Right cardiac atrium (tissue), 5 donors: ENCODE measurements around the gene FLII. TPM values are rescaled to one million over a fixed set of nuclear protein-coding genes. Genes with fewer than 3 reads are reported as not detected.

ENCODE experiments used
- ATAC-seq, 2 donors: fragments of 200-7000 bp; cut with Tn5 transposase; one replicate each; pipeline versions ENCODE4 v1.8.0 to v1.9.1; 2020; ENCODE audit warnings: moderate library complexity in 2 of 2, mild to moderate bottlenecking in 1 of 2
- DNase-seq, 3 donors: peaks; one replicate each; pipeline ENCODE4 v3.0.0-alpha.2; 2020
- H3K27ac ChIP-seq: one replicate; pipeline ENCODE4 v1.5.1; 2013; ENCODE audit warnings: mild to moderate bottlenecking, low read length, control low read depth, moderate library complexity
- H3K27me3 ChIP-seq: one replicate; pipeline ENCODE4 v1.6.1; 2013; ENCODE audit not compliant: control insufficient read depth, insufficient read depth
- H3K4me1 ChIP-seq: one replicate; pipeline ENCODE4 v1.6.1; 2013; ENCODE audit warnings: low read length; ENCODE audit not compliant: control insufficient read depth, insufficient read depth
- H3K4me3 ChIP-seq: one replicate; pipeline ENCODE4 v1.5.1; 2013; ENCODE audit warnings: low read length, control low read depth
- H3K9me3 ChIP-seq: one replicate; pipeline ENCODE4 v1.6.1; 2013; ENCODE audit warnings: low read length; ENCODE audit not compliant: control insufficient read depth
- WGBS: extraction: QIAGEN DNeasy Blood & Tissue Kit; methylation state at CpG from one replicate; pipeline ENCODE4 v1.1.7; 2013; 5-methylcytosine and 5-hydroxymethylcytosine counted together
- intact Hi-C, 4 donors: fragments of 100-400 bp; cut with DNase I; formaldehyde crosslinking; loops; one replicate each; pipeline versions ENCODE4 v1.11.0 to v1.14.0; 2022 to 2023
- polyA plus RNA-seq: library from polyadenylated mRNA; stranded (reverse); fragments of 200-250 nt; gene quantifications from one replicate; pipeline ENCODE4 v1.2.3, GENCODE V29; 2013
- total RNA-seq, 4 donors: library from RNA; stranded (reverse); fragmentation: NEBNext Ultra II Directional; extraction: Animal tissue kit (Norgen Biotek cat#: 25700); gene quantifications; one replicate each; pipeline ENCODE4 v1.2.1, GENCODE V29; 2021
- donor health status: healthy with polysubstance abuse.
- donor health status: DM: no; HTN: yes; CAD: no.
- donor health status: DM: no; HTN: no; CAD: no.
- donor health status: DM: no; HTN: yes; CAD: no; lungs with severe emphysema.
- donor health status: DM: yes; HTN: yes; CAD: no.

The FLII gene
- total and polyA plus RNA-seq, 5 donors = 166 to 217 (median 186) TPM

GRCh38 chr17:18260332-18261145, 2.0 kb upstream of the FLII start, which contains the start of gene MIEF2:
MIEF2 (plus strand) TSS chr17:18260662; CDS start chr17:18262721, 2,059 bp downstream.
- WGBS = under 1% methylated on average over 72 of the region's 72 CpGs
- ATAC-seq (peak; percentile 91 to 92), DNase-seq (peak; percentile 96 to 99 (median 98))
- intact Hi-C loops = loop anchor here in 1 of 4 donors (10.0 kb wide), 1 partner anchor 56 kb away; no protein-coding TSS in a partner anchor
- H3K27me3 ChIP-seq = no peaks in the 10 kb centered on the region
- no peaks in the 10 kb centered on the region for H3K9me3 ChIP-seq
- peak within 1 kb of the TSS; percentile 66 for H3K4me3 ChIP-seq
- peaks cover 14% of the 10 kb centered on the region for H3K4me1 ChIP-seq
- H3K27ac ChIP-seq = peak within 1 kb of the TSS; percentile 86

GRCh38 chr17:18259621-18260331, 1.2 kb upstream of the FLII start:
- DNase-seq (peak in 2 of 3 donors; percentile 37 to 61), ATAC-seq (no peak)
- intact Hi-C loops = loop anchor here in 1 of 4 donors (10.0 kb wide), 1 partner anchor 55 kb away; no protein-coding TSS in a partner anchor
- H3K9me3 ChIP-seq = no peaks in the 10 kb centered on the region
- H3K4me1 ChIP-seq = peaks cover 14% of the 10 kb centered on the region
- H3K27ac ChIP-seq = peak overlapping the region; percentile 34
- H3K27me3 ChIP-seq = no peaks in the 10 kb centered on the region
- peak overlapping the region; percentile 1 for H3K4me3 ChIP-seq
- WGBS = 69% methylated on average over 22 of the region's 22 CpGs

GRCh38 chr17:18257982-18258355, 569 bp downstream of the FLII start:
- Histone ChIP-seq H3K4me1 (peaks cover 14% of the 10 kb centered on the region), H3K4me3 (peak overlapping the region; percentile 71), H3K27me3 (no peaks in the 10 kb centered on the region), H3K9me3 (no peaks in the 10 kb centered on the region), H3K27ac (peak overlapping the region; percentile 76)
- WGBS = under 1% methylated on average over 16 of the region's 16 CpGs
- peak; percentile 75 to 80 for ATAC-seq
- intact Hi-C loops = no loop called here
- DNase-seq = peak; percentile 85 to 91 (median 90)

GRCh38 chr17:18257268-18257981, 1.1 kb downstream of the FLII start:
- H3K4me1 ChIP-seq = peaks cover 14% of the 10 kb centered on the region
- H3K27ac ChIP-seq = peak overlapping the region; percentile 76
- peak; percentile 10 to 30 for ATAC-seq
- peak overlapping the region; percentile 71 for H3K4me3 ChIP-seq
- no peaks in the 10 kb centered on the region for H3K9me3 ChIP-seq
- intact Hi-C loops = no loop called here
- peak; percentile 71 to 85 (median 81) for DNase-seq
- H3K27me3 ChIP-seq = no peaks in the 10 kb centered on the region
- 23% methylated on average over 18 of the region's 18 CpGs for WGBS

GRCh38 chr17:18256776-18257175, 1.8 kb downstream of the FLII start:
- ATAC-seq (no peak), DNase-seq (peak in 1 of 3 donors; percentile 56)
- Histone ChIP-seq H3K4me3 (no peak overlapping the region), H3K9me3 (no peaks in the 10 kb centered on the region), H3K4me1 (peaks cover 8% of the 10 kb centered on the region), H3K27me3 (no peaks in the 10 kb centered on the region), H3K27ac (no peak overlapping the region)
- WGBS = 86% methylated on average over 7 of the region's 7 CpGs
- intact Hi-C loops = no loop called here

GRCh38 chr17:18256351-18256750, 2.2 kb downstream of the FLII start:
- H3K27me3 ChIP-seq = no peaks in the 10 kb centered on the region
- ATAC-seq = no peak
- peaks cover 4% of the 10 kb centered on the region for H3K4me1 ChIP-seq
- H3K9me3 ChIP-seq = no peaks in the 10 kb centered on the region
- 67% methylated on average over 11 of the region's 11 CpGs for WGBS
- H3K27ac ChIP-seq = no peak overlapping the region
- DNase-seq = peak in 2 of 3 donors; percentile 47 to 55
- intact Hi-C loops = no loop called here
- no peak overlapping the region for H3K4me3 ChIP-seq

GRCh38 chr17:18254888-18255649, 3.5 kb downstream of the FLII start:
- peak in 1 of 3 donors; percentile 20 for DNase-seq
- no peaks in the 10 kb centered on the region for H3K27me3 ChIP-seq
- H3K4me3 ChIP-seq = no peak overlapping the region
- no peak for ATAC-seq
- 97% methylated on average over 8 of the region's 8 CpGs for WGBS
- H3K9me3 ChIP-seq = no peaks in the 10 kb centered on the region
- intact Hi-C loops = no loop called here
- no peak overlapping the region for H3K27ac ChIP-seq
- H3K4me1 ChIP-seq = peaks cover 4% of the 10 kb centered on the region

GRCh38 chr17:18253947-18254821, 4.4 kb downstream of the FLII start:
- no peaks in the 10 kb centered on the region for H3K9me3 ChIP-seq
- 91% methylated on average over 27 of the region's 27 CpGs for WGBS
- H3K4me1 ChIP-seq = peaks cover 4% of the 10 kb centered on the region
- ATAC-seq = no peak
- H3K27me3 ChIP-seq = no peaks in the 10 kb centered on the region
- no peak overlapping the region for H3K27ac ChIP-seq
- no peak overlapping the region for H3K4me3 ChIP-seq
- intact Hi-C loops = no loop called here
- peak in 1 of 3 donors; percentile 53 for DNase-seq

GRCh38 chr17:18253187-18253884, 5.2 kb downstream of the FLII start:
- no peak overlapping the region for H3K4me3 ChIP-seq
- ATAC-seq (no peak), DNase-seq (no peak)
- intact Hi-C loops = no loop called here
- H3K4me1 ChIP-seq = peaks cover 4% of the 10 kb centered on the region
- no peaks in the 10 kb centered on the region for H3K9me3 ChIP-seq
- WGBS = 87% methylated on average over 16 of the region's 16 CpGs
- H3K27ac ChIP-seq = no peak overlapping the region
- H3K27me3 ChIP-seq = no peaks in the 10 kb centered on the region
